Fibroblast of mammary gland (primary cell): ENCODE results near the gene ETV3.

Source experiments
- DNase-seq: peaks from one replicate; pipeline ENCODE4 v3.0.0-alpha.2; 2010; ENCODE audit warnings: low read depth
- H3K4me3 ChIP-seq: 2 replicates; pipeline ENCODE4 v1.5.1; 2011; ENCODE audit warnings: low read depth, mild to moderate bottlenecking, low read length, moderate library complexity; ENCODE audit not compliant: control insufficient read depth
- CTCF ChIP-seq: conservative IDR thresholded peaks from 2 replicates; pipeline ENCODE4 v1.5.1; 2011; ENCODE audit warnings: low read depth, low read length, inconsistent platforms; ENCODE audit not compliant: control insufficient read depth, insufficient read depth

Gene ETV3

DNA sequence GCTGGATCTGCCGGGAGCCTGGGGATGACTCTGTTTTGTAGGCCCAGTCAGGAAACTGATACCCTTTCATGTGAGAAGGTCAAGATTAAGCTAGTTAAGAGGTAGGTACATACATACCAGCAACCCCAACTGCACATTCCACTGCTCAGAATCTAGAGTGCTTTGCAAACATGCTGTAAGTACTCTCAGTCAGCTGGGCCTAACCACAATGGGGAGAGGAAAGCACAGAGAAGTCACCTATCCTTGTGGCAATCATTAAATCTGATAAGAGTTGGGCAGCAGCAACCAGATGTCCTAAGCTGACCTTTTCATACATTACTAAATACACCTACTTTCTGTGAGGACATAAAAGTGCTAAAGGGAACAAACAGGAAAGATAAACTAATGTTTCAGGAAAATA lies 2.5 kb downstream of the ETV3 start:
- H3K4me3 ChIP-seq = no peak overlapping the region
- TF ChIP-seq CTCF = no peak
- no peak for DNase-seq

DNA sequence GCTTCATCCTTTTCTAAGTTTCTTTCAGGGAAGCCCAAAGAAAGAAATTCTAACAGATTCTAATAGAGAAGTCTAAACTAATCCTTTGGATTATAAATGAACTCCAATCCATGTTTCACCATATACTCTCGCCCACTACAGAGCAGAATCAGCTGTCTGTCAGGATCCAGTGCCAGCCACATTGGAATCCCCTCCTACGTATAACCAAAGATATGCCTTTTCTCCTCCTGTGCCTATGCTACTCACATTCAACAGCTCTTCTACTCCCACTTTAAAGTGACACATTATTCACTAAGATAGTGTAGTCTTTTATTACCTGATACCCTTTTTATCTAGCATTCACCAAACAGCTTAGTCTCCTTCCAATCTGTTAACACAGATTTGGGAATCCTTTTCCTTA lies 3.1 kb downstream of the ETV3 start:
- H3K4me3 ChIP-seq = no peak overlapping the region
- DNase-seq = no peak
- TF ChIP-seq CTCF = no peak

GRCh38 chr1:157134442-157134841 lies 3.8 kb downstream of the ETV3 start:
- no peak for TF ChIP-seq CTCF
- H3K4me3 ChIP-seq = no peak overlapping the region
- no peak for DNase-seq

- H3K4me3 ChIP-seq = no peak overlapping the region
- DNase-seq = no peak
- no peak for TF ChIP-seq CTCF
Observed at GRCh38 chr1:157133426-157133825, 4.8 kb downstream of the ETV3 start.

DNA sequence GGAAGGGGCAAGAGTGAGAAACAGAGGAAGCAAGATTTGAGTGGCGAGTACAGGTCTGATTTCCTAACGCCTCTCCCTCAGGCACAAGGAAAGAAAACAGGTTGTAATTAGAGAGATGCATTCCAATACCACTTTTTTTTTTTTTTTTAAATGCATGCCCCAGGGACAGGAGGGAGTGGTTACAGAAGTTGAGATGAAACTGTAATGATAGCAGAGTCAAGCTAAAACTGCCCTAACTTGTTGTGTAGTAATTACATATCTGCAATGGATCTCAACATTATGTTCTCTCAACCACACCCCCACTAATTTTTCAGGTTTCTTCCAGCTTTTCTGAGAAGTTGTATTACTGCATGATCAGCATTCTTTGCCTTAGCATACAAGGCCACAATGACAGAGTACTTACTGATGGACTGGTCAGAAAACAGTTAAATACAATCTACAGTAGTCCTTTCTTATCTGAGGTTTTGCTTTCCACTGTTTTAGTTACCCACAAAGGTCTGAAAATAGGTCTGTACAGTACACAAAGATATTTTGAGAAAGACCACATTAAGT lies 5.5 kb downstream of the ETV3 start:
- no peak for TF ChIP-seq CTCF
- no peak for DNase-seq
- no peak overlapping the region for H3K4me3 ChIP-seq

DNA sequence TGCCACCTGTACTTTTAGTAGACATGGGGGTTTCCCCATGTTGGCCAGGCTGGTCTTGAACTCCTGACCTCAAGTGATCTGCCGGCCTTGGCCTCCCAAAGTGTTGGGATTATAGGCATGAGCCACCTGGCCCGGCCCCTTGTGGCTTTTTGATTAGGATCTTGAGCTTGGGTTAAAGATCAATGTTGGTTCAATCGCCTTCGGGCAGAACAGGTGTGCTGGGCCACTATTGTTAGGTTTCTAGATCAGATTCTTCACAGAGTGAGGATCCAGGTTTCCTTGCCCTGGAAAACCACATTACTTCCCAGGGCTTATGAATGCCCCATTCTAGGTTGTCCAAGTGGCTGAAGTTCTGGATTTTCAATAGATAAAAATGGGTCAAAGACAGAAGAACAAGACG lies 6.1 kb downstream of the ETV3 start:
- DNase-seq = no peak
- no peak for TF ChIP-seq CTCF
- no peak overlapping the region for H3K4me3 ChIP-seq

- no peak for TF ChIP-seq CTCF
- DNase-seq = no peak
Observed at GRCh38 chr1:157131281-157131680, 6.9 kb downstream of the ETV3 start.

More at GRCh38 chr1:157131281-157131680, 6.9 kb downstream of the ETV3 start:
- H3K4me3 ChIP-seq = no peak overlapping the region
